GM19351 (cell line): Measurements from ENCODE around the gene NSD1.
A peak's percentile ranks its signal among the peaks of the same experiment; 100 is the strongest.

Experiments
- ATAC-seq: cut with Tn5 transposase; IDR thresholded peaks from one replicate; pipeline ENCODE4 v1.9.1; 2021; ENCODE audit warnings: mild to moderate bottlenecking, moderate library complexity; ENCODE audit not compliant: unreplicated experiment

The NSD1 gene

GRCh38 chr5:177269976-177270375 lies 136.4 kb downstream of the NSD1 start:
- ATAC-seq = no peak

GRCh38 chr5:177270653-177271052 lies 137.1 kb downstream of the NSD1 start:
- no peak for ATAC-seq

- no peak for ATAC-seq
These were observed 137.5 kb downstream of the NSD1 start for GRCh38 chr5:177271113-177271512.

DNA sequence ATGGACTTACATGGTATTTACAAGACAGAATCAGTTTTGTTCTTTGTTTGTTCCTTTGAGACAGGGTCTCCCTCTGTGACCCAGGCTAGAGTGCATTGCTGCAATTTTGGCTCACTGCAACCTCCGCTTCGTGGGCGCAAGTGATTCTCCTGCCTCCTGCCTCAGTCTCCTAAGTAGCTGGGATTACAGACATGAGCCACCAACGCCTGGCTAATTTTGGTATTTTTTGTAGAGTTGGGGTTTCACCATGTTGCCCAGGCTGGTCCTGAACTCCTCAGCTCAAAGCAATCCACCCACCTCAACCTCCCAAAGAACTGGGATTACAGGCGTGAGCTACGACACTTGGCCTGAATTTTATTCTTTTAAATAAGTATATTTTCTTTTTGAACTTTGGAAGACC lies 142.3 kb downstream of the NSD1 start:
- no peak for ATAC-seq

GRCh38 chr5:177276886-177277285 lies 143.3 kb downstream of the NSD1 start:
- no peak for ATAC-seq

GRCh38 chr5:177288191-177288590 lies 154.6 kb downstream of the NSD1 start:
- no peak for ATAC-seq

- no peak for ATAC-seq
These were observed 157.4 kb downstream of the NSD1 start for GRCh38 chr5:177290816-177291596.

GRCh38 chr5:177291735-177292134 lies 158.2 kb downstream of the NSD1 start:
- ATAC-seq = no peak

- no peak for ATAC-seq
These were observed 160.4 kb downstream of the NSD1 start for GRCh38 chr5:177293819-177294581.

DNA sequence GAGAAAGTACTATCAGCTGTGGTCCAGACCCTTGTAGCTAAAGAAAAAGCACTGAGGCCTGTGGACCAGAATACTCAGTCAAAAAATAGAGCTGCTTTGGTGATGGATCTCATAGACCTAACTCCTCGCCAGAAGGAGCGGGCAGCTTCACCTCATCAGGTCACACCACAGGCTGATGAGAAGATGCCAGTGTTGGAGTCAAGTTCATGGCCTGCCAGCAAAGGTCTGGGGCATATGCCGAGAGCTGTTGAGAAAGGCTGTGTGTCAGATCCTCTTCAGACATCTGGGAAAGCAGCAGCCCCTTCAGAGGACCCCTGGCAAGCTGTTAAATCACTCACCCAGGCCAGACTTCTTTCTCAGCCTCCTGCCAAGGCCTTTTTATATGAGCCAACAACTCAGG lies 161.1 kb downstream of the NSD1 start:
- no peak for ATAC-seq

DNA sequence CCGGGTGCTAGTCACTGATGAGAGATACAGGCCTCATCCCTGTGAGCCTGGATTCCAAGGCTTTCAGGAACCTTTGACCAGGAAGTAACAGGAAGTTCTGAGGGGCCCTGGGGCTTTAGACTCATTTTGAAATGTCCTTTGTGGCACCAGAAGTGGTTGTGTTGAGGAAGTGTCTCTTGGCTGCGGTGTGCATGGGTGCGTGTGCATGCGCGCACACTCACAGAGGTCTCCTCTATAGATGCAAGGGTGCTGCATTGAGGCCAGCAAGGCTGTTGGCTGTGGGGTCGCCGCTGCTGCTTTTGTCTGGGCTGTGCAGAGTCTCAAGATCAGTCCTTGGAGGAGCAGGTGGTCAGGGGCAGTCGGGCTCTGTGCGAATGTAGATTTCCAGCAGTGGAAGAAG lies 162.4 kb downstream of the NSD1 start:
- no peak for ATAC-seq

DNA sequence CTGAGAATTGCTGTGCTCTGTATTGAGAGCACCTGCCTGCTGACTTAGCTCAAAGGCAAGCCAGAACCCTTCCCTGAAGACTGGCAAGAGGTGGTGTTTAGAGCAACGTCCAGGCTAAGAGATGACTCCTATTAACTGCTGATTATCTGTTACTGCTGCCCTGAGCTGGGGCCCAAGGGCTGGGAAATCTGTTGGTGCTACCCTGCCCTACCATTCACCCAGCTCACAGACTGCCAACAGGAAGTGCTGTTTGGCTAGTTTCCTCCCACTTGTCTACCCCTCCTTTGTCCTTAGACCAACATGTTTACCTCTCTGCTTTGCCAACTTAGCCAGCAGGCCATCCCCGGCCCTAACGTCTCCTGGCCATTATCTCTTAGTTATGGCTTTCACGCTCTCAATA lies 163.0 kb downstream of the NSD1 start:
- no peak for ATAC-seq

DNA sequence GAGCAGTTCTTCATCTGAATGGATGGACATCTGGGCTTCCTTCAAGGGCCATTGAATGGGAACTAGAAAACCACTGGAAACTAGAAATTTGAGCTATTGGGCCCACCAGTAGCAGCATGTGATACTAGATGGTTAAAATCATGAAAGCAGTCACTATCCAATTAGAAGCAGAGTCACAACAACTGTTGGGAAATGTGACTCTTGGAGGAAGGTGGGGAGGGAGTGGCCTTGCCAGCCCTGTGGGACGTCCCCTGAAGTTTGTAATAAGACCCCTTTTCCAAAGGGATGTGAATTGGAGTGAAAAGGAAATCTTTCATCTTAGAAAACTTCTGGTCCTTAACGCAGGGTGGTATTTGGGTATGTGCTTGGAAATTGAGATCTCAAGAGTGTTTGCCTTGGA lies 164.3 kb downstream of the NSD1 start:
- no peak for ATAC-seq

GRCh38 chr5:177299697-177300096 lies 166.1 kb downstream of the NSD1 start:
- no peak for ATAC-seq

GRCh38 chr5:177300236-177300880 lies 166.8 kb downstream of the NSD1 start:
- ATAC-seq = peak; percentile 44

GRCh38 chr5:177300951-177301350 lies 167.4 kb downstream of the NSD1 start:
- ATAC-seq = no peak

DNA sequence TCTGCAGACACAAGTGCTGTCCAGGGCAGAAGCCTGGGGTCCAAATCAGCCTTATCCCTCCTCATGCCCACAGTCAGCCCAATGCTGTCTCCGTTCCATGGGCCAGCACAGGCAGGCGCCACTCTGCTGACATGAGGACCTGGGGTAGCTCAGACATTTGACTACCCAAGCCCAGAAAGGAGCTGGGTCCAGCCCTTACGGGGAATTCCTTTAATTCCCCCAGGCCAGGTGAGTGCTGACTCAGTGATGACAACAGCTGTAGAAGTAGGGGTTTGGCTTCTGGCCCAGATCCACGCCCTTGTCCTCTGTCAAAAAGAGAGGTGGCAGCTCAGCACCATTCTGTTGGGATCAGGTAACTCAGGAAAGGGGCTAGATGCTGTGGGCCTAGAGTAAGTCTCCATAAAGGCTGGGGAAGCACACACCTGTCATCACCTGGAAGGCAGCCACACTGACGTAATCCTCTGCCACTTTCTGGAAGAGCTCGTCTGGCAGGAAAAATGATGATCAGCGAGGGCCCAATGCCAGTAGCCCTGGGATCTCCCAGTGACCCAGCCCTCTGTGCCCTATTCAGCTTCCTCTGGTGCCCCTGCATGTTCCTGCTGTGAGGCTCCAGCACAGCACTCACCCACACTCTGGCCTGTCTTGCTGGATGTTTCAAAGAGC lies 168.1 kb downstream of the NSD1 start:
- no peak for ATAC-seq

DNA sequence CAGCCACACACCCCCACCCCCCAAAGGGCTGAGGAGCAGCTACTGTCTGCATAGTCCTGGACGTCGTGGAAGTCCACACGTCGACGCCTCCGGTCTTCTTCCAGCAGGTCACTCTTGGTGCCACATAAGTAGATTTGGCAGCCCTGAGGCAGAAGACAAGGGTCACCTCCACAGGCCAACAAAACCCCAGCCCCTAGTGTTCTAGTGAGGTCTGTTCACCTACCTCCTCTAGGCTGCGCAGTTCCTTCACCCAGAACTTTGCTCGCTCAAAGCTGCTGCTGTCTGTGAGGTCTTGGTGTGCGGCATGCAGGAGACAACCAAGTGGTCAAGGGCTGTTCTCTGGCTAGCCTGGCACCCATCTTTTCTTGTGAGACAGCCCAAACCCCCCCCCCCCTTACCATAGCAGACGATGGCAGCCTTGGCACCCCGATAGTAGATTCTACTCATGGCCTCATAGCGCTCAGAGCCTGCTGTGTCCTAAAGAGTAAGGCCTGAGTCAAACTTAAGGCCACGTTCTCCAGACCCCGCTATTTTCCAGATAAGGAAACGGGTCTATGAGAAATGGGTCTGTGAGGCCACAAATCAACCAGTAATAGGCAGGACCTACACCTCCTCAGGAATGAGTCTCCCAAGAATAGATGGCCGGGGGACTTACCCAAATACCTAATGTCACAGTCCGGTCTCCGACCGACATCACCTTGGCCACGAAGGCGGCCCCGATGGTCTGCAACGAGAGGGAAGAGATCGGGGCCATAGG lies 169.0 kb downstream of the NSD1 start:
- ATAC-seq = no peak

- ATAC-seq = peak; percentile 67
These were observed 169.8 kb downstream of the NSD1 start, which contains the start of the genes PRELID1 and RAB24 for GRCh38 chr5:177303121-177303924. Gene PRELID1 (plus strand): TSS chr5:177303799. CDS start chr5:177303986, 187 bp downstream. Gene RAB24 (minus strand): TSS chr5:177303719. CDS start chr5:177303288, 431 bp downstream.
